Activated naive CD4-positive, alpha-beta T cell treated with anti-CD3 and anti-CD28 coated beads for 36 hours (primary cell): ENCODE data around the gene STK32B. TPM values are rescaled to one million over a fixed set of nuclear protein-coding genes. Genes with fewer than 3 reads are reported as not detected.
"Not testable (repeated sequence)": the region's sequence is repeated elsewhere in the genome, so short reads cannot be mapped to it uniquely, and the experiment has no call there.

Experiments
- CTCF ChIA-PET: fragments of 350-600 bp; sonication (Branson Sonifier 250); formaldehyde crosslinking; loops from one replicate; lab custom pipeline; 2021; ENCODE audit warnings: antibody characterized with exemption; lab: Charles Lee
- DNase-seq: peaks from one replicate; pipeline ENCODE4 v3.0.0-alpha.2; 2020
- H3K27ac Mint-ChIP-seq: one replicate; pipeline ENCODE4 v1.8.0; 2021; ENCODE audit warnings: mild to moderate bottlenecking, mixed read lengths
- H3K27me3 Mint-ChIP-seq: one replicate; pipeline ENCODE4 v1.8.0; 2021; ENCODE audit warnings: low read depth, mixed read lengths
- H3K36me3 Mint-ChIP-seq: one replicate; pipeline ENCODE4 v1.8.0; 2021; ENCODE audit warnings: low read depth, mixed read lengths
- H3K4me1 Mint-ChIP-seq: one replicate; pipeline ENCODE4 v1.8.0; 2021; ENCODE audit warnings: low read depth, mixed read lengths
- H3K4me3 Mint-ChIP-seq: one replicate; pipeline ENCODE4 v1.8.0; 2021; ENCODE audit warnings: mild to moderate bottlenecking, moderate library complexity, mixed read lengths
- H3K9me3 Mint-ChIP-seq: one replicate; pipeline ENCODE4 v1.8.0; 2021; ENCODE audit warnings: mixed read lengths
- intact Hi-C: fragments of 100-400 bp; cut with micrococcal nuclease; formaldehyde crosslinking; loops from one replicate; pipeline ENCODE4 v1.15.1; 2023
- total RNA-seq, 2 experiments: library from RNA; stranded (reverse); gene quantifications; one replicate each; pipeline ENCODE4 v1.2.3, GENCODE V29; 2021

STK32B gene
- total RNA-seq, 2 experiments from 2014 or later, result not detected

DNA sequence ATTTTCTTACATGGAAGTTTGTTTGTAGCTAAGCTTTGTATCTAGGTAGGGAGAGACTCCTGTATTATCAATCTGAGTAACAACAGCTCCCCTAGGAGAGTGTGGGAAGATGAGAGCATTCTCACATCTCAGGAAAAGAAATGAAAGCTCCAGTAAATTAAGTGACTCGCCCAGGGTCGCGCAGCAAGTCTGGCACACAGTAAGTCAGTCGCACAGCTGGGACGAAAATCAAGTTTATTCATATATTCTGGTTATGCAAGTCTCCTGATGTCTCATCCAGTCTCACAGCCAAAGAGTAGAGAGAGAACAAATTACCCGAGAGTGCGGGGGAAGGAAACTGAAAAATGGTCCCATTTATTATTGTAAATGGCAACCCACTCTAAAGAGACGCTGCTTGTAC lies 216.1 kb downstream of the STK32B start:
- no peak overlapping the region for H3K27ac Mint-ChIP-seq
- DNase-seq, result no peak
- intact Hi-C loops, result no loop called here
- CTCF ChIA-PET, result no interaction called here
- no peak overlapping the region for H3K4me3 Mint-ChIP-seq
- H3K4me1 Mint-ChIP-seq, result no peaks in the 10 kb centered on the region
- H3K36me3 Mint-ChIP-seq, result no peaks in the 10 kb centered on the region
- no peaks in the 10 kb centered on the region for H3K27me3 Mint-ChIP-seq
- H3K9me3 Mint-ChIP-seq, result no peaks in the 10 kb centered on the region

DNA sequence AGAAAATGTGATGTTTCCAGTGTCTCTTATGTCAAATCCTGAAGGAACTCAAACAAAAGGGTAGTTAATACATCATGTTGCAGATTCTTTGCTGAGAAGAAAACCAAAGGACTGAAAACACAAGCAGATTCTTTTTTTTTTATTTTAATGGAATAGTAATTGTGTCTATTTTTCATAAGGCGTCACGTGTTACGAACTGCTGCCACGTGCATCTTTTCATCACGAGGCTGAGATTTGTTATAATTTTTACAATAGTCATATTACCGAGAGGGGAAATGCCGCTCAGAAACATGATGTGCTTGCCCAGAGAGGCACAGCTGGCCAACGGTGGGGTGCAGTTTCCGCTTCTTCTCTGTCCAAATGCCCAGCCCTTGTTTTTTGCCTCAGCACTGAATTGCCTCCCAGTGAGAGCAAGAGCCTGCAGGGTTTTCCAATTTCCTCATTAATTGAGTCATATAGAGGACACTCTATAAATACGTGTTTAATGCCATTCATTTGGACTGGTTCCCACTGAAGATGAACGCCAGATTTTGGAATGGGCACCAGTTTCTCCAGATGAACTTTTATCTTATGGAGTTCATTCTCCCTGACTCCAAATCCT lies 225.3 kb downstream of the STK32B start:
- no peak overlapping the region for H3K4me3 Mint-ChIP-seq
- no peaks in the 10 kb centered on the region for H3K4me1 Mint-ChIP-seq
- no peak for DNase-seq
- H3K27ac Mint-ChIP-seq, result no peak overlapping the region
- no peaks in the 10 kb centered on the region for H3K27me3 Mint-ChIP-seq
- intact Hi-C loops, result no loop called here
- CTCF ChIA-PET, result no interaction called here
- no peaks in the 10 kb centered on the region for H3K36me3 Mint-ChIP-seq
- peaks cover 5% of the 10 kb centered on the region for H3K9me3 Mint-ChIP-seq

DNA sequence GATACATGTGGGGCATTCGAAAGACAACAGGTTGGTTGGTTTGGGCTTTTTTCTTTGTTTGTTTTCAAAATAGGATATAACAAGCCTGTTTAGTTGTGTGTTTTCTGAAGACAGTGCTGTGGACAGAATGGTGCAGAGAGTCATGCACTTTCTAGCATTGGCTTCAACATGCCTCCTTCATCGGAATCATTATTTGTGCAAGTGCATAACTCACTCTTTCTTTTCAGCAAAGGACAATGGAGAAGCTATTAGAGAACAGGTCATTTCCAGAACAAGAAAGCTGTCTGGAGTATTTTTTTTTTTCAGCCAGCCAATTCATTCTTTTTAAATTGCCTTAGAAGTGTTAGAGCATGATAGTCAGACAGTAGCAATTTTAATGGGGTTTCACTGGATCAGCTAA lies 225.8 kb downstream of the STK32B start:
- CTCF ChIA-PET, result no interaction called here
- intact Hi-C loops, result no loop called here
- Mint-ChIP-seq H3K36me3 (no peaks in the 10 kb centered on the region), H3K27ac (no peak overlapping the region), H3K9me3 (peaks cover 5% of the 10 kb centered on the region), H3K4me1 (no peaks in the 10 kb centered on the region), H3K4me3 (no peak overlapping the region), H3K27me3 (no peaks in the 10 kb centered on the region)
- DNase-seq, result no peak

DNA sequence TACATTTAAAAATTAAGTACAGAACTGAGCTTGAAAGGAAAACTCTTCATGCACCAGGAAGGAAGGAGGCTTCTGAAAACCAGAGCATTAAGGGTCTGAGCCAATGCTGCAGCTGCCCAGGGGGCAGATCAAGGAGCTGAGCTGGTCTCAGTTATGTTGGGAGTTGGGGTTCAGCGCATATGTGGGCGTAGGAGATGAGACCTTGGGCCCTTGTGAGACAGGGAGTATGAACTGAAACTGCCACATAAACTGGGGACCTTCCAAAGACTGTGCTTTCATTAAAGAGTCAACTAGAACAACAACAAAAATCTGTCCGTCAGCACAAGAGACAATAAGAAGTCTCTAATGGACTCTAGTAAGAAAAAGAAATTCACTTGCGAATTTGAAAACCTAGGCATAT lies 226.9 kb downstream of the STK32B start:
- H3K27me3 Mint-ChIP-seq, result no peaks in the 10 kb centered on the region
- intact Hi-C loops, result no loop called here
- peaks cover 2% of the 10 kb centered on the region for H3K4me1 Mint-ChIP-seq
- no peak overlapping the region for H3K27ac Mint-ChIP-seq
- peaks cover 5% of the 10 kb centered on the region for H3K9me3 Mint-ChIP-seq
- no peak overlapping the region for H3K4me3 Mint-ChIP-seq
- no peaks in the 10 kb centered on the region for H3K36me3 Mint-ChIP-seq
- no peak for DNase-seq
- CTCF ChIA-PET, result no interaction called here

DNA sequence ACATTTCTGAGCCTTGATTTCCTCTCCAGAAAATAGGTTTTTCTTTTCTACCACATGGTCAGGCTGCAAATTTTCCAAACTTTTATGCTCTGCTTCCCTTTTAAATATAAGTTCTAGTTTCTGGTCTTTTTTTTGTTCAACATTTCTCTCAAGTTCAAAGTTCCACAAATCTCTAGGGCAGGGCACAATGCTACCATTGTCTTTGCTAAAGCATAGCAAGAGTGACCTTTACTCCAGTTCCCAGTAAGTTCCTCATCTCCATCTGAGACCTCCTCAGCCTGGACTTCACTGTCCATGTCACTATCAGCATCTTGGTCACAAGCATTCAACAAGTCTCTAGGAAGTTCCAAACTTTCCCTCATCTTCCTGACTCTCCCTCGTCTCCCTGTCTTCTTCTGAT lies 228.8 kb downstream of the STK32B start:
- H3K27me3 Mint-ChIP-seq, CTCF ChIA-PET, H3K4me1 Mint-ChIP-seq, H3K36me3 Mint-ChIP-seq, DNase-seq, intact Hi-C loops, H3K4me3 Mint-ChIP-seq, H3K9me3 Mint-ChIP-seq, H3K27ac Mint-ChIP-seq: not testable (repeated sequence)

DNA sequence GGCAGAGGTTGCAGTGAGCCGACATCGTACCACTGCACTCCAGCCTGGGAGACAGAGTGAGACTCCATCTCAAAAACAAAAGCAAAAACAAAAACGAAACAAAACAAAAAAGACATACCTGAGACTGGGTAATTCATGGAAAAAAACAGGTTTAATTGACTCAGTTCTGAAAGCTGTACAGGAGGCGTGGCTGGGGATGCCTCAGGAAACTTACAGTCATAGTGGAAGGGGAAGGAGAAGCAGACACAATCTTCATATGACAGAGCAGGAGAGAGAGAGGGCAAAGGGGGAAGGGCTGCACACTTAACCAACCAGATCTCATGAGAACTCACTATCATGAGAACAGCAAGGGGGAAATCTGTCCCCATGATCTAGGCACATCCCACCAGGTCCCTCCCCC lies 229.5 kb downstream of the STK32B start:
- Mint-ChIP-seq H3K4me1 (peaks cover 5% of the 10 kb centered on the region), H3K27ac (no peak overlapping the region), H3K27me3 (no peaks in the 10 kb centered on the region), H3K4me3 (no peak overlapping the region), H3K36me3 (no peaks in the 10 kb centered on the region), H3K9me3 (no peaks in the 10 kb centered on the region)
- CTCF ChIA-PET, result interaction anchor here (0.6 to 0.7 kb wide), 2 partner anchors 30 to 602 kb away, joined by 3 to 4 read pairs; no protein-coding TSS in a partner anchor
- peak; percentile 55 for DNase-seq
- intact Hi-C loops, result no loop called here

DNA sequence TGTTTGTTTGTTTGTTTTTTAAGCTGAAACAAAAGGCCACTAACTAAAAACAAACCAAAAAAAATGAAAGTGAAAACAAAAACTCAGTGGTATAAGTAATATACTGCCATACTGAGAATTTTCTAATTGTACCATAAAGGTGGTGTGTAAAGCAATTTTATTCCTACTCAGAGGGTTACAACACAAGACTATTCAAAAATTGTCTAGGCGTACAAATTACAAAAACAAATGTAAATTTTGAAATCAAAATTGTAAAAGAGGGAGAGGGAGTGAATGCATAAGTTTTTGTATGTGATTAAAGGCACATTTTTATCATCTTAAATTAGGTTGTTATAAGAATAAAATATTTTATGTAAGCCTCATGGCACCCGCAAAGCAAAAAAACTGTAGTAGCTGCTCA lies 232.6 kb downstream of the STK32B start:
- H3K27me3 Mint-ChIP-seq, result no peaks in the 10 kb centered on the region
- no peaks in the 10 kb centered on the region for H3K9me3 Mint-ChIP-seq
- no peak for DNase-seq
- no peaks in the 10 kb centered on the region for H3K36me3 Mint-ChIP-seq
- CTCF ChIA-PET, result no interaction called here
- H3K27ac Mint-ChIP-seq, result no peak overlapping the region
- intact Hi-C loops, result no loop called here
- peaks cover 5% of the 10 kb centered on the region for H3K4me1 Mint-ChIP-seq
- no peak overlapping the region for H3K4me3 Mint-ChIP-seq

DNA sequence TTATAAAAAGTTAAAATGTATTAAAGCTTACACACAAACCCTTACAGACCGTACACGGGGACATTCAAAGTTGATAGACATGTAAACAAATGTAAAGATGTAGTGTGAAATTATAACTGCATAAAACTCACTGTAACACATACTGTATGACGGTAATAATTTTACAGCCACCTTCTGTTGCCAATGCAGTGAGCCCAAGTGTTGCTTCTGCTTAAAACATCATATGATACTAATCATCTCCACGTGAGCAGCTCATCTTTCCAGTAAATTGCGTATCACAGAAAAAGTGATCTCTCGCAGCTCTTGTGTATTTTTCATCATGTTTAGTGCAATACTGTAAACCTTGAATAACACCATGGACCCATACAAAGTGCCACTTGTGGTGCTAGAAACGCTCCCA lies 233.2 kb downstream of the STK32B start:
- Mint-ChIP-seq H3K27ac (no peak overlapping the region), H3K27me3 (no peaks in the 10 kb centered on the region), H3K4me3 (no peak overlapping the region), H3K9me3 (no peaks in the 10 kb centered on the region), H3K4me1 (peaks cover 5% of the 10 kb centered on the region), H3K36me3 (no peaks in the 10 kb centered on the region)
- intact Hi-C loops, result no loop called here
- CTCF ChIA-PET, result no interaction called here
- DNase-seq, result no peak

DNA sequence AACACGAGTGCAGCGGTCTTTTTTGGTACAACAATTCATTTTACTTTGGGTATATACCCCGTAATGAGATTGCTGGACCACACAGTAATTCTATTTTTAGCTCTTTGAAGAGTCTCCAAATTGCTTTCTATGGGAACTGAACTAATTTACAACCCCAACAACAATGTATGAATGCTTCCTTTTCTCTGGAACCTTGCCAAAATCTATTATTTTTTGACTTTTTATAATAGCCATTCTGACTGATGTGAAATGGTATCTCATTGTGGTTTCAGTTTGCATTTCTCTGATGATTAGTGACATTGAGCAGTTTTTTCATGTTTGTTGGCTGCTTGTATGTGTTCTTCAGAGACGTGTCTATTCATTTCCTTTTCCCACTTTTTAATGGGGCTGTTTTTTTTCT lies 240.8 kb downstream of the STK32B start:
- peaks cover 5% of the 10 kb centered on the region for H3K9me3 Mint-ChIP-seq
- no peak overlapping the region for H3K4me3 Mint-ChIP-seq
- H3K27ac Mint-ChIP-seq, result no peak overlapping the region
- DNase-seq, result no peak
- CTCF ChIA-PET, result no interaction called here
- no peaks in the 10 kb centered on the region for H3K27me3 Mint-ChIP-seq
- intact Hi-C loops, result no loop called here
- no peaks in the 10 kb centered on the region for H3K36me3 Mint-ChIP-seq
- no peaks in the 10 kb centered on the region for H3K4me1 Mint-ChIP-seq

DNA sequence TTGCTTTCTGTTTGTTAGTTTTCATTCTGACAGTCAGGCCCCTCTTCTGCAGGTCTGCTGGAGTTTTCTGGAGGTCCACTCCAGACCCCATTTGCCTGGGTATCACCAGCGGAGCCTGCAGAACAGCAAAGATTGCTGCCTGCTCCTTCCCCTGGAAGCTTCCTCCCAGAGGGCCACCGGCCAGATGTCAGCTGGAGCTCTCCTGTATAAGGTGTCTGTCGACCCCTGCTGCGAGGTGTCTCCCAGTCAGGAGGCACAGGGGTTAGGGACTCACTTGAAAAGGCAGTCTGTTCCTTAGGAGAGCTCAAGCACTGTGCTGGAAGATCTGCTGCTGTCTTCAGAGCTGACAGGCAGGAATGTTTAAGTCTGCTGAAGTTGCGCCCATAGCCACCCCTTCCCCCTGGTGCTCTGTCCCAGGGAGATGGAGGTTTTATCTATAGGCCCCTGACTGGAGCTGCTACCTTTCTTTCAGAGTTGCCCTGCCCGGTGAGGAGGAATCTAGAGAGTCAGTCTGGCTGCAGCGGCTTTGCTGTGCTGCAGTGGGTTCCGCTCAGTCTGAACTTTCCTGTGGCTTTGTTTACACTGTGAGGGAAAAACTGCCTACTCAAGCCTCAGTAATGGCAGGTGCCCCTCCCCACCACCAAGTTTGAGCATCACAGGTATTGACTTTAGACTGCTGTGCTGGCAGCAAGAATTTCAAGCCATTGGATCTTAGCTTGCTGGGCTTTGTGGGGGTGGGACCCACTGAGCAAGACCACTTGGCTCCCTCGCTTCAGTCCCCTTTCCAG lies 246.9 kb downstream of the STK32B start:
- H3K27me3 Mint-ChIP-seq, H3K27ac Mint-ChIP-seq, H3K4me3 Mint-ChIP-seq, CTCF ChIA-PET, DNase-seq, intact Hi-C loops, H3K4me1 Mint-ChIP-seq, H3K9me3 Mint-ChIP-seq, H3K36me3 Mint-ChIP-seq: not testable (repeated sequence)

DNA sequence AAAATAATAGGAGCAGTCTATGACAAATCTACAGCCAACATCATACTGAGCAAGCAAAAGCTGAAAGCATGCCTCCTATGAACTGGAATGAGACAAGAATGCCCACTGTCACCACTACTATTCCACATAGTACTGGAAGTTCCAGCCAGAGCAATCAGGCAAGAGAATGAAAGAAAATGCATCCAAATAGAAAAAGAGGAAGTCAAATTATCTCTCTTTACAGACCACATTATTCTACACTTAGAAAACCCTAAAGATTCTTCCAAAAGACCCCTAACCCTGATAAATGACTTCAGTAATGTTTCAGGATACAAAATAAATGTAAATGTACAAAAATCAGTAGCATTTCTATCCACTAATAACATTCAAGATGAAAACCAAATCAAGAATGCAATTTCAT lies 249.0 kb downstream of the STK32B start:
- CTCF ChIA-PET, result no interaction called here
- Mint-ChIP-seq H3K27me3 (no peaks in the 10 kb centered on the region), H3K36me3 (no peaks in the 10 kb centered on the region), H3K9me3 (peaks cover 5% of the 10 kb centered on the region), H3K4me1 (no peaks in the 10 kb centered on the region), H3K27ac (no peak overlapping the region), H3K4me3 (no peak overlapping the region)
- intact Hi-C loops, result no loop called here
- DNase-seq, result no peak

DNA sequence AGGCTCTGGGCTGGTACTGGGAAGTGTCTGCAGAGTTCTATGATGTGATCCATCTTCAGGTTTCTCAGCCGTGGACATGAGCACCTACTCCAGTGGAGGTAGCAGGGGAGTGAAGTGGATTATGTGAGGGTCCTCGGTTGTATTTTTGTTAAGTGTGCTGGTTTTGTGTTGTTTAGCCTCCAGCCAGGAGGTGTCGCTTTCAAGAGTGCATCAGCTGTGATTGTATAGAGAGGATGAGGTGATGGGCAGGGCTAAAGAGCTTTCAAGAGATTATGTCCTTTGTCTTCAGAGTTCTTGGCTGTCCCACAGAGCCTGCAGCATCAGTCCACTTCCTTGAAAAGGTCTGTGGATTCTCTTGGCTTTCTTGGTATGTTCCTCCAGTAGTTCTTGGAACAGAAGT lies 256.6 kb downstream of the STK32B start:
- H3K27me3 Mint-ChIP-seq, result peaks cover 8% of the 10 kb centered on the region
- H3K27ac Mint-ChIP-seq, result no peak overlapping the region
- peaks cover 3% of the 10 kb centered on the region for H3K9me3 Mint-ChIP-seq
- H3K4me3 Mint-ChIP-seq, result no peak overlapping the region
- intact Hi-C loops, result no loop called here
- no peak for DNase-seq
- H3K36me3 Mint-ChIP-seq, result no peaks in the 10 kb centered on the region
- H3K4me1 Mint-ChIP-seq, result no peaks in the 10 kb centered on the region
- CTCF ChIA-PET, result no interaction called here

DNA sequence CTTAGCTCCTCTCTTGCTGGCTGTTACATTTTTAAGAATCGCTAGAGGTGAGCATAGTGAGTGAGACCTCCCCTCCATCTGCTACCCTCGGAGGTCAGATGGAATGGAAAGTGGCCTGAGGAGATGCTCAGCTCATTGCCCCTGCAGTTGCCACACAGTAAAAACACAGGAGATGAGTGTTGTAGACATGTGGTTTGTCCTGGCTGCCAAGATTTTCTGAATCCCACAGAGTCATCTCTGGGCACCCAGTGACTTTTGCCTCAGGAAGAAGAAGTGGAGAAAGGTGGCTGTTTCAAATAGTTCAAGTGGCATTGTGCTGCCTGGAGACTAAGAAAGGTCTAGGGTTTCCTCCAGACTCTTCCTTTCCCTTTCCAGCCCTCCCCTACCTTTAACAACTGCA lies 271.0 kb downstream of the STK32B start:
- no peak overlapping the region for H3K4me3 Mint-ChIP-seq
- intact Hi-C loops, result no loop called here
- CTCF ChIA-PET, result no interaction called here
- H3K36me3 Mint-ChIP-seq, result no peaks in the 10 kb centered on the region
- peaks cover 3% of the 10 kb centered on the region for H3K27me3 Mint-ChIP-seq
- no peaks in the 10 kb centered on the region for H3K4me1 Mint-ChIP-seq
- H3K27ac Mint-ChIP-seq, result no peak overlapping the region
- no peak for DNase-seq
- peaks cover 8% of the 10 kb centered on the region for H3K9me3 Mint-ChIP-seq
